ENCODE data around the gene TIGD1.

Gene TIGD1

GRCh38 chr2:232569541-232569940 is 19.2 kb upstream of the TIGD1 start:
- no peak for DNase-seq

DNA sequence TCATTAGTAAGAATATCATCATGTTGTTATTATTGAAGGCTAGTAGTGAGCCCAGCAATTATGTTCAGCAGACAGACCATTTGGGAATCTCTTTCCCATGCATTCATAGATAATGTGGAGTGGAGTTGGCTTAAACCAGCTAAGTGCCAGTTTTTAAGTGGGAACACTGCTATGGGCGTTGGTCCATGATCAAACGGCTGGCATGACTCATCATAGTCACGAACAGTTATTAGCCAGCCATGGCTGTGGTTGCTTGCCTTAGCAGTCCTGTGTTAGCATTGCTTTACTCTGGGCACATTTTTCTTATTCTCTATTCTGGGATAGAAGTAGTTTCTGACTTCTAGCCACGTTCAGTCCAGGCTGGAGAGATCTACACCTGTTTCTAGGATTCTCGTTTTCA is 17.8 kb upstream of the TIGD1 start:
- no peak for DNase-seq

GRCh38 chr2:232567721-232568120 is 17.4 kb upstream of the TIGD1 start:
- DNase-seq, result no peak

DNA sequence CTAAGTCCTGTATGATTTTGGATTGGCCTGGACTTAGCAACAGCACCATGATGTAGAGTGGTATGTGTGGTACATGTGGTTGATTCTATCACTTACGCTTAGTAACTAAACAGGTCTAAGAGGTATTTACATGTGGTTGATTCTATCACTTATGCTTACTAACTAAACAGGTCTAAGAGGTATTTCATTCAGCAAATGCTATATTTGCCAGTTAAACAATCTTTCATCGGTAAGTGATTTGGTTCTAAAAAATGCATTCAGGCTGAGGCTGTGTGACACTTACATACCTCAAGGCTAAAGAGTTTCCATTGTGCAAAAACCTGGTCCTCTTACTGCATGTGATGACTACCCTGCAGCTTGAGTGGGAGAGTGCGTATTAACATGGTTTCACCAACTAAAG is 13.2 kb upstream of the TIGD1 start:
- DNase-seq, result no peak

DNA sequence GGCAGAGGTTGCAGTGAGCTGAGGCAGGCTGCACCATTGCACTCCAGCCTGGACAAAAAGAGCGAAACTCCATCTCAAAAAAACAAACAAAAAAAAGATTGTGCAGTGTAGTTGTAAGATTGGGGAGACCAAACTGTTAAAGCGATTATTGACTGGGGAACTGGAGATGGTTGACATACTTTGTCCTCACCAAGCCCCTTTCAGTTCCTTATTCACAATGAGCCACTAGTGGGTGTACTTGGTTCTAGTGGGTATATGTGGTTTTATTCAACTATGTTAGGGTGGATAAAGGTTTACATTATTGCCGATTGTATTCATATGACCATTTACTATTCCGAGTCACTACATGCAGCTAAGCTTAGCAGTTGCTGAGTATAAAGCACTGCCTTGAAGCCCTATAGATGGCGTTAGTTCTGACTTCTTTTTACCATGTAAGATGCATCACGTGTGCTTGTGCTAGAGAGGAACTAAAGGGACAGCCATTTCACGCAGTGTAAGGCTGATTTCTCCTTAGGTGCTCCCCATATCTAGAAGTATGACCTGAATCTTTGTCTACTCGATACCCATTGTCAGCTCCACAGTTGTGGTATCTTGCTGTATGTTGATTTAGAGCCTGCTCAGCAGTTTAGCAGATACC is 12.3 kb upstream of the TIGD1 start:
- DNase-seq, result no peak

- DNase-seq, result no peak
Measured at GRCh38 chr2:232556426-232556825, 6.1 kb upstream of the TIGD1 start.

- DNase-seq, result no peak
Measured at GRCh38 chr2:232551776-232552175, 1.4 kb upstream of the TIGD1 start.

DNA sequence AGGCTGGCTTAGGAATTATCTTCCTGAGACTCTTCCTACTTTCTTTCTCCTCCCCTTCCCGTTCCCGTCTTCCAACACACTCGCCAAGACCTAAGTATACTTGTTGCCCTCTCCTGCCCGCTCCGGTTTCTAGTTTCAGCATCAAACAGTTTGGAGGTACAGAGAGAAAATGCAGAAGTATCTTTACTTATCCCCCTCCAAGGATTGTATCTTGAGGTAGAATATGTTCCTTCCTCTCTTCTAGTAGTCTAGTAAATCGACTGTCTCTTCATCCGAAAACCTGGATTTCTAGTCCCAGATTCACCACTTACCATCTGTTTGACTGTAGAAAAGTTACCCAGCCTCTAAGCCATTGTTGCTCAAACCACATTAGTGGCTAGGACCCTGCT is 887 bp upstream of the TIGD1 start:
- no peak for DNase-seq

DNA sequence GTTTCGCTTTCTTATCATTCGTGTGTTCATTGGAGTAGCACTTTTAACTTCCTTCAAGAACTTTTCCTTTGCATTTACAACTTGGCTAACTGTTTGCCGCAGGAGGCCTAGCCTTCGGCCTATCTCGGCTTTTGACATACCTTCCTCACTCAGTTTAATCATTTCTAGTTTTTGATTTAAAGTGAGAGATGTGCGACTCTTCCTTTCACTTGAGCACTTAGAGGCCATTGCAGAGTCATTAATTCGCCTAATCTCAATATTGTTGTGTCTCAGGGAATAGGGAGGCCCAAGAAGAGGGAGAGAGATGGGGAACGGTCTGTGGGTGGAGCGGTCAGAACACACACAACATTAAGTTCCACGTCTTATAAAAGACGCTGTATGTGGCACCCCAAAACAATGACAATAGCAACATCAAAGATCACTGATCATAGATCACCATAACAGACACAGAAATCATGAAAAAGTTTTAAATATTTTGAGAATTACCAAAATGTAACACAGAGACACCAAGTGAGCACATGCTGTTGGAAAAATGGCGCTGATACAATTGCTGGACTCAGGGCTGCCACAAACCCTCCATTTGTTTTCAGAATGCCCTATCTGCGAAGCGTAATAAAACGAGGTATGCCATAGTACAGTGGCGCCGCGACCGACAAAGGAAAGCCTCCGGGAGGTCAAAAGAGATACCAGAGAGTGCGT is 553 bp downstream of the TIGD1 start:
- DNase-seq, result no peak

DNA sequence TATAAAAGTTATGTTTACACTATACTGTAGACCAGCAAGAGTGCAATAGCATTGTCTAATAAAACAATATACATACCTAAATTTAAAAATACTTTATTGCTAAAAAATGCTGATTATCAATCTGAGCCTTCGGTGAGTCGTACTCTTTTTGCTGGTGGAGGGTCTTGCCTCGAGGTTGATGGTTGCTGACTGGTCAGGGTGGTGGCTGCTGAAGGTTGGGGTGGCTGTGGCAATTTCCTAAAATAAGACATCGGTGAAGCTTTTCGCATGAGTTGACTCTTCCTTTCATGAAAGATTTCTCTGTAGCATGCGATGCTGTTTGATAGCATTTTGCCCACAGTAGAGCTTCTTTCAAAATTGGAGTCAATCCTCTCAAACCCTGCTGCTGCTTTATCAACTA is 2.4 kb downstream of the TIGD1 start:
- DNase-seq, result no peak

DNA sequence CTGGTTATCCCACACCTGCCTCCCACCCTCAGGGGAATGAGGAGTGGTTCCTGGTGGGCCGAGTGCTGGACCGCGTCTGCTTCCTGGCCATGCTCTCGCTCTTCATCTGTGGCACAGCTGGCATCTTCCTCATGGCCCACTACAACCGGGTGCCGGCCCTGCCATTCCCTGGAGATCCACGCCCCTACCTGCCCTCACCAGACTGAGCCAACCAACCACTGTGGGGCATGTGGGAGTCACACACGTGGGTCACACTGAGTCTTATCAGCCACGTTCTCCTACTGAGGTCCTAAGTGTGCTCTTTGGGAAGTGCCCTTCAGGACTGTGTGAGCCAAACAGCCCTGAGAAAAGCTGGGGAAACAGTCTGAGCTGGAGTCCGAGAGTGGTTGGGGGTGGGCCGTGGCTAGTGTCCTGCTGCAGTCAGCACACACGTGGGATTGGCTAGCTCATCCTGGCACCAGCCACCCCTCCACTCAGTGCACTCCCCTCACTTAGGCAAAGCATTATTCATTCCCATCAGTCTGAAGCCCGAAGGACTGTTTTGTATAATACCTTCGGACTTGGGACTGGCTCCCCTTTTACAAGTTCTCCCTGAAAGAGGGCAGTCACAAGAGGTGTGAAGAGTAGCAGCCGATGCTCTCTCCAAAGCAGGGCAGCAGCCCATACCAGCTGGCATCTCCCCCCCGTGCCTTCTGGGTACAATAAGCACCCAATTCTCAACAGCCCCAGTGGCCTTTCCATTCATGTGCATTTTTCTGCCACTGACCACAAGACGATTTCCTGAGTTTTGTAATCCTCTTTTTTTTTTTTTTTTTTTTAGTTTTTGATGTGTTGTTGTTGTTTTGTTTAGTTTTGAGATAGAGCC is 4.6 kb downstream of the TIGD1 start:
- no peak for DNase-seq

- DNase-seq, result no peak
Measured at GRCh38 chr2:232544674-232545073, 5.7 kb downstream of the TIGD1 start.

GRCh38 chr2:232543928-232544631 is 6.3 kb downstream of the TIGD1 start:
- DNase-seq, result no peak

DNA sequence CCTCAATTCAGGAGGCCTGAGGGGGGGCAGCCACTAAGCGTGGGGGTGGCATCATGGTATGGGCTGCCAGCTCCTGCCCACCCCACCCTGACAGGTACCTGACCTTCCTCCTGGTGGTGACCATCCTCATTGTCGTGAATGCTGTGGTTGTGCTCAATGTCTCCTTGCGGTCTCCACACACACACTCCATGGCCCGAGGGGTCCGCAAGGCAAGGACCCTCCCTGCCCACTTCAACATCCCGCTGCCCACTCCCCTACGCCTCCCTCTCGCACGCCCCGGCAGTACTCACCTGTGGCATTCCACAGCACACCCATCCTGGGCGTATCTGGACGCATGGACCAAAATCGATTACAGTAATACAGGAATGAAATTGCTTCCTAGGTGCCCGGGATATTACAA is 6.9 kb downstream of the TIGD1 start:
- no peak for DNase-seq

- no peak for DNase-seq
Measured at GRCh38 chr2:232542715-232543467, 7.5 kb downstream of the TIGD1 start.

GRCh38 chr2:232541961-232542714 is 8.2 kb downstream of the TIGD1 start:
- no peak for DNase-seq

DNA sequence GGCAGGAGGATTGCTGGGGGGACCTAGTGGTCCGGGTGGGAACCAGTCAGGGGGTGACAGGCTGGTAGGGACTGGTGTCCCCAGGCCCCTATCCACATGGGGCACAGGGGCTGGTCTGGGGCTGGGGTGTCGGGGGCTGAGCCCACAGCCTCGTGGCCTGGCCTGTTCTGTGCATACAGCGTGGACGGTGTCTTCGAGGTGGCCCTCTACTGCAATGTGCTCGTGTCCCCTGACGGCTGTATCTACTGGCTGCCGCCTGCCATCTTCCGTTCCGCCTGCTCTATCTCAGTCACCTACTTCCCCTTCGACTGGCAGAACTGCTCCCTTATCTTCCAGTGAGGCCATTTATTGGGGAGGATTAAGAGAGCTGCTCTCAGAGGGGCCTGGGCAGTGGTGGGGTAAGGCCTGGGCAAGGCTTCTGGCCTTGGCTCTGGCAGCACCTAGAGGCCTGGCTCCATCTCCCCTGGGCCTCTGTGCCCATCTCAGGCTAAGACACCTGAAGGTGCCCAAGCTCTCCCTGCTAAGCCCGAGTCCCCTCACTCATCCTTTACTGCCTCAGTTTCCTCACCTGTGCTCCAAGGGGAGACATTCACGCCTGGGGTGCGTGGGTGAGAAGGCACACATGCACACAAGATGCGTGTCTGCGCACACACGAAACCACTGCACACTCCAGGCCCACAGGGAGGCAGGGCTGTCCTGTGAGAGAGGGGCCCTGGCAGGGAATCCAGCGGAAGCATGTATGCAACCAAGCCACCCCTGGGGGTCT is 9.0 kb downstream of the TIGD1 start:
- no peak for DNase-seq

DNA sequence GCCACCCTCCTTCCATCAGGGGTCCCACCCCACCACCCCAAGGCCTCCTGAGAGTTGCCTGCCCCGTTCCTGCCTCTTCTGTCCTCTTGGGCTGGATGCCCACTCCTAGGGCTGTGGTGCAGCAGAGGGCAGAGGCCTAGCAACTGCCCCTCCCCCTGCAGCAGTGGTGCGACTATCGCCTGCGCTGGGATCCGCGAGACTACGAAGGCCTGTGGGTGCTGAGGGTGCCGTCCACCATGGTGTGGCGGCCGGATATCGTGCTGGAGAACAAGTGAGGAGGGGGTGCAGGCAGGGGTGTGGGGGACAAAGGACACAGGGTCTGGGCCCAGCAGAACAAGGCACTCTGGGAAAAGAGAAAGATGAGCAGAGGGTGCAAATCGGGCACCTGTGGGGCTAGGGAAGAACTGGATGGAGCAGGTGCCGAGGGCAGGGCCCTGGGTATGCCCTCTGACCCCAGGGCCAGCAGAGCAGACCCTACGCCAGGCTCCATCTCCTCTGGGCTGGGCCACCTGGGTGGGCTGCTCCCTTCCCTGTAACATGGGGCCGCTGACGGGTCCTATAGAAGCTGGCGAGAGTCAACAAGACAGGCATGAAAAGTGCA is 9.8 kb downstream of the TIGD1 start:
- DNase-seq, result no peak

DNA sequence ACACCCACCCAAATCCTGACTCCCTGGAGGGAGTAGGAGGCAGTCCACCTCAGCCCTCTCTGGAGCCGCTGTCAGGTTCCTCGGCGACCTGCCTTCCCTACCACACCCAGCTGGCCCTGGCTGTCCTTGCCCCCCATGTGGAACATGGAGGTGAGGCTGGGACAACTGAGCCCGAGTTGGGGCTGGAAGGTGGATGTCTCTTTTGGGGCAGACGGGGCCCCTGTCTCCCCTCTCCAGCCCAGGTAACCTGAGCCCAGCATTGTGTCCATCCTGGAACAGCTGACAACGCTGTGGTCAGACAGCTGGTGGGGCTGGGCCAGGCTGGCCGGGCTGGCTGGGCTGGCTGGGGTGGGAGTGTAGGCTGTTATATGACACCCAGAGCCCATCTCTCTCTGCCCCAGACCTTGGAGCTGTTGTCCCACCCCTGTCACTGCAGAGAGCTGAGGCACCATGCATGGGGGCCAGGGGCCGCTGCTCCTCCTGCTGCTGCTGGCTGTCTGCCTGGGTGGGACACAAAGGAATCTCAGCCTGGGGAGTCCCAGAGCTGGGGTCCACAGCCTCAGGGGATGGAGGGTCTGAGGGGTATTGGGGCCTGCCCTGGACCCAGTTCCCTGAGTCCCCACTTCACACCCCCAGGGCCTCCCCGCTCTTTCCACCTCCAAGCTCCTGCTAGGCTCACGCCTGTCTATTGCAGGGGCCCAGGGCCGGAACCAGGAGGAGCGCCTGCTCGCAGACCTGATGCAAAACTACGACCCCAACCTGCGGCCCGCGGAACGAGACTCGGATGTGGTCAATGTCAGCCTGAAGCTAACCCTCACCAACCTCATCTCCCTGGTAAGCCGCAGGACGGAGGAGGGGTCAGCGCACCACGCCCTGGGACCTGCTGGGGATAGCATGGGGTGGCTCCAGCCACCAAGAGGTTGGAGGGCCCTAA is 10.8 kb downstream of the TIGD1 start, which contains the start of gene CHRNG:
Gene CHRNG (plus strand): TSS at position 395 of the 934 bp plus-strand sequence. CDS start 56 bp downstream, at position 451.
- no peak for DNase-seq

Measured in CD4-positive, alpha-beta T cell treated with Interleukin-10 for 1 hour (primary cell).